DOHH2 (cell line): ENCODE measurements around the gene FAM227B.

Experiments used
- H3F3A ChIP-seq: fragments of 200-600 bp; sonication (generic), shearing (Covaris generic); 2 replicates; pipeline ENCODE4 v1.6.0; 2016; ENCODE audit warnings: antibody characterized with exemption, mild to moderate bottlenecking; ENCODE audit not compliant: control insufficient read depth, insufficient read depth
- H3K27ac ChIP-seq: fragments of 200-600 bp; sonication (generic); 2 replicates; pipeline ENCODE4 v1.5.1; 2014; ENCODE audit warnings: low read depth, mild to moderate bottlenecking, low read length, moderate library complexity
- H3K27me3 ChIP-seq: fragments of 200-600 bp; sonication (generic); 2 replicates; pipeline ENCODE4 v1.6.1; 2014; ENCODE audit warnings: mild to moderate bottlenecking, low read length, mixed read lengths; ENCODE audit not compliant: control insufficient read depth
- H3K36me3 ChIP-seq: fragments of 200-600 bp; sonication (generic); 2 replicates; pipeline ENCODE4 v1.6.1; 2014; ENCODE audit warnings: mild to moderate bottlenecking, low read length, moderate library complexity, mixed read lengths; ENCODE audit not compliant: control insufficient read depth
- H3K4me1 ChIP-seq: fragments of 200-600 bp; sonication (generic); 2 replicates; pipeline ENCODE4 v1.6.1; 2014; ENCODE audit warnings: mild to moderate bottlenecking, low read length, mixed read lengths; ENCODE audit not compliant: control insufficient read depth
- H3K4me2 ChIP-seq: fragments of 200-600 bp; sonication (generic); 2 replicates; pipeline ENCODE4 v1.6.0; 2014; ENCODE audit warnings: mild to moderate bottlenecking, low read length, moderate library complexity
- H3K4me3 ChIP-seq: fragments of 200-600 bp; sonication (generic); 2 replicates; pipeline ENCODE4 v1.5.1; 2014; ENCODE audit warnings: mild to moderate bottlenecking, low read length, mixed read lengths
- H3K79me2 ChIP-seq: fragments of 200-600 bp; sonication (generic); 2 replicates; pipeline ENCODE4 v1.6.1; 2014; ENCODE audit warnings: mild to moderate bottlenecking, low read length, mixed read lengths; ENCODE audit not compliant: control insufficient read depth
- H3K9me2 ChIP-seq: fragments of 200-600 bp; sonication (generic); replicated peaks from 2 replicates; pipeline ENCODE4 v1.6.1; 2014; ENCODE audit warnings: mild to moderate bottlenecking, low read length, mixed read lengths; ENCODE audit not compliant: control insufficient read depth
- H3K9me3 ChIP-seq: fragments of 200-600 bp; sonication (generic); 2 replicates; pipeline ENCODE4 v1.6.1; 2014; ENCODE audit warnings: antibody characterized with exemption, low read length, mixed read lengths; ENCODE audit not compliant: control insufficient read depth, insufficient read depth
- H4K20me1 ChIP-seq: fragments of 200-600 bp; sonication (generic); 2 replicates; pipeline ENCODE4 v1.6.0; 2014; ENCODE audit warnings: low read depth, mild to moderate bottlenecking, antibody characterized with exemption, low read length, moderate library complexity; ENCODE audit not compliant: control insufficient read depth, insufficient read depth
- EZH2phosphoT487 ChIP-seq: fragments of 200-600 bp; sonication (generic); IDR thresholded peaks from 2 replicates; pipeline ENCODE4 v1.6.1; 2017; ENCODE audit warnings: borderline replicate concordance, mild to moderate bottlenecking, antibody characterized with exemption, low read length, moderate library complexity, mixed read lengths
- TF ChIP-seq, protein P1 (sequence below): fragments of 200-600 bp; sonication (generic); IDR thresholded peaks from one replicate; pipeline ENCODE4 v1.5.1; 2014; ENCODE audit warnings: antibody characterized with exemption, mild to moderate bottlenecking, low read depth, low read length; ENCODE audit not compliant: poor library complexity, severe bottlenecking

FAM227B gene

GRCh38 chr15:49656734-49657133 is 36.1 kb upstream of the FAM227B start:
- H3K4me3 ChIP-seq: no peak overlapping the region
- H3F3A ChIP-seq: no peaks in the 10 kb centered on the region
- H3K36me3 ChIP-seq: no peaks in the 10 kb centered on the region
- peaks cover 13% of the 10 kb centered on the region for H3K27me3 ChIP-seq
- no peaks in the 10 kb centered on the region for H3K79me2 ChIP-seq
- no peak overlapping the region for H3K27ac ChIP-seq
- peaks cover 17% of the 10 kb centered on the region for H3K9me3 ChIP-seq
- H3K4me1 ChIP-seq: no peaks in the 10 kb centered on the region
- H4K20me1 ChIP-seq: no peaks in the 10 kb centered on the region
- no peaks in the 10 kb centered on the region for H3K9me2 ChIP-seq
- TF ChIP-seq EZH2phosphoT487: no peak
- TF ChIP-seq, protein P1, sequence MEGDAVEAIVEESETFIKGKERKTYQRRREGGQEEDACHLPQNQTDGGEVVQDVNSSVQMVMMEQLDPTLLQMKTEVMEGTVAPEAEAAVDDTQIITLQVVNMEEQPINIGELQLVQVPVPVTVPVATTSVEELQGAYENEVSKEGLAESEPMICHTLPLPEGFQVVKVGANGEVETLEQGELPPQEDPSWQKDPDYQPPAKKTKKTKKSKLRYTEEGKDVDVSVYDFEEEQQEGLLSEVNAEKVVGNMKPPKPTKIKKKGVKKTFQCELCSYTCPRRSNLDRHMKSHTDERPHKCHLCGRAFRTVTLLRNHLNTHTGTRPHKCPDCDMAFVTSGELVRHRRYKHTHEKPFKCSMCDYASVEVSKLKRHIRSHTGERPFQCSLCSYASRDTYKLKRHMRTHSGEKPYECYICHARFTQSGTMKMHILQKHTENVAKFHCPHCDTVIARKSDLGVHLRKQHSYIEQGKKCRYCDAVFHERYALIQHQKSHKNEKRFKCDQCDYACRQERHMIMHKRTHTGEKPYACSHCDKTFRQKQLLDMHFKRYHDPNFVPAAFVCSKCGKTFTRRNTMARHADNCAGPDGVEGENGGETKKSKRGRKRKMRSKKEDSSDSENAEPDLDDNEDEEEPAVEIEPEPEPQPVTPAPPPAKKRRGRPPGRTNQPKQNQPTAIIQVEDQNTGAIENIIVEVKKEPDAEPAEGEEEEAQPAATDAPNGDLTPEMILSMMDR: no peak
- no peak overlapping the region for H3K4me2 ChIP-seq

DNA sequence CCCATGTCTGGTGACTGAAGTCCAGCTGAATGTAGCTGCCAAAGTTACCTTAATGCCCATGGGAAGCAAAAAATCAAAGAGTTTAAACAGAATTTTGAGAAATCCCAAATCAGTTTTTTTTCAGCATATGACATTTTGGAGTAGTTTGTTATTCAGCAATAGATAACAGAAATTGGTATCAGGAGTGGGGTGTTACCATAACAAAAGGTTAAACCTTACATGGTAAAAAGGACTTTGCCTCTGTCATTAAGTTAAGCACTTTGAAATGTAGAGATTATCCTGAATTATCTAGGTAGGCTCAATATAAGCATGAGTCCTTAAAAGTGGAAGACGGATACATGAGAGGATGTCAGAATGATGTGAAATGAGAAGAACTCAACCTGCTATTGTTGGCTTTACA is 32.3 kb upstream of the FAM227B start:
- Histone ChIP-seq H3K9me2 (no peaks in the 10 kb centered on the region), H3K27ac (no peak overlapping the region), H3K4me1 (no peaks in the 10 kb centered on the region), H3F3A (no peaks in the 10 kb centered on the region), H3K79me2 (no peaks in the 10 kb centered on the region), H3K36me3 (no peaks in the 10 kb centered on the region), H4K20me1 (no peaks in the 10 kb centered on the region), H3K27me3 (no peaks in the 10 kb centered on the region), H3K9me3 (peaks cover 22% of the 10 kb centered on the region), H3K4me3 (no peak overlapping the region), H3K4me2 (no peak overlapping the region)
- TF ChIP-seq EZH2phosphoT487: no peak
- TF ChIP-seq, protein P1: no peak

GRCh38 chr15:49650676-49651075 is 30.1 kb upstream of the FAM227B start:
- peaks cover 22% of the 10 kb centered on the region for H3K9me3 ChIP-seq
- no peaks in the 10 kb centered on the region for H3K27me3 ChIP-seq
- H3K36me3 ChIP-seq: no peaks in the 10 kb centered on the region
- no peak overlapping the region for H3K4me2 ChIP-seq
- no peak overlapping the region for H3K4me3 ChIP-seq
- H3K79me2 ChIP-seq: no peaks in the 10 kb centered on the region
- no peaks in the 10 kb centered on the region for H4K20me1 ChIP-seq
- no peak overlapping the region for H3K27ac ChIP-seq
- no peaks in the 10 kb centered on the region for H3K4me1 ChIP-seq
- no peaks in the 10 kb centered on the region for H3K9me2 ChIP-seq
- no peaks in the 10 kb centered on the region for H3F3A ChIP-seq
- TF ChIP-seq, protein P1: no peak
- TF ChIP-seq EZH2phosphoT487: no peak

DNA sequence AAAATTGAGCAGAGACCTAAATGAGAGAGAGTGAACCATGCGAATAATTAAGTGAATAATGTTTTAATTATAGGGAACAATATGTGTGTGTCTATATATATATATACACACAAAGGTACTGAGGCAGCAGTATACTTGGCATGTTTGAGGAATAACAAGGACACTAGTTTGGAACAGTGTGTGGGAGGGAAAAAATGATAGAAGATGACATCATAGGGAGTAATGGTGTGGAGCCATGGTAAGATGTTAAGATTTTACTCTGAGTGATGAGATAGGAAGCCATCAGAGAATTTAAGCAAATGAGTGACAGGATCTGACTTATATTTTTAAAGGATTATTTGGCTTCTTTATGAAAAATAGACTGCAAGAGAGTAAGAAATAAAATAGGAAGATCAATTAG is 29.4 kb upstream of the FAM227B start:
- Histone ChIP-seq H3K4me3 (no peak overlapping the region), H4K20me1 (no peaks in the 10 kb centered on the region)
- TF ChIP-seq EZH2phosphoT487: no peak
- TF ChIP-seq, protein P1: no peak

More for the DNA sequence above, 29.4 kb upstream of the FAM227B start:
- no peaks in the 10 kb centered on the region for H3K36me3 ChIP-seq
- no peak overlapping the region for H3K27ac ChIP-seq
- H3K4me2 ChIP-seq: no peak overlapping the region
- H3F3A ChIP-seq: no peaks in the 10 kb centered on the region
- no peaks in the 10 kb centered on the region for H3K27me3 ChIP-seq
- H3K9me2 ChIP-seq: no peaks in the 10 kb centered on the region
- H3K4me1 ChIP-seq: no peaks in the 10 kb centered on the region
- no peaks in the 10 kb centered on the region for H3K79me2 ChIP-seq
- peaks cover 22% of the 10 kb centered on the region for H3K9me3 ChIP-seq
